Smooth muscle cell of the brain vasculature (primary cell): ENCODE measurements around the gene VIL1.

Experiments
- DNase-seq: peaks from one replicate; pipeline ENCODE4 v3.0.0-alpha.2; 2012; ENCODE audit warnings: low read depth, low spot score

Gene VIL1

GRCh38 chr2:218438596-218438995 is 19.7 kb downstream of the VIL1 start:
- DNase-seq: no peak

GRCh38 chr2:218444692-218445357 is 25.9 kb downstream of the VIL1 start:
- no peak for DNase-seq

- DNase-seq: no peak
Measured at GRCh38 chr2:218445602-218446001, 26.7 kb downstream of the VIL1 start.

GRCh38 chr2:218446547-218446946 is 27.6 kb downstream of the VIL1 start:
- DNase-seq: no peak

- no peak for DNase-seq
Measured at GRCh38 chr2:218447072-218447471, 28.1 kb downstream of the VIL1 start.

GRCh38 chr2:218448934-218449333 is 30.0 kb downstream of the VIL1 start:
- no peak for DNase-seq

GRCh38 chr2:218452079-218452478 is 33.2 kb downstream of the VIL1 start:
- no peak for DNase-seq

- no peak for DNase-seq
Measured at GRCh38 chr2:218456849-218457248, 37.9 kb downstream of the VIL1 start.

GRCh38 chr2:218458598-218458997 is 39.7 kb downstream of the VIL1 start:
- no peak for DNase-seq

GRCh38 chr2:218465987-218466633 is 47.2 kb downstream of the VIL1 start:
- no peak for DNase-seq

GRCh38 chr2:218470448-218470847 is 51.5 kb downstream of the VIL1 start:
- no peak for DNase-seq

GRCh38 chr2:218471036-218471435 is 52.1 kb downstream of the VIL1 start:
- DNase-seq: no peak

GRCh38 chr2:218471982-218472381 is 53.1 kb downstream of the VIL1 start:
- DNase-seq: no peak

- no peak for DNase-seq
Measured at GRCh38 chr2:218472988-218473387, 54.1 kb downstream of the VIL1 start.

GRCh38 chr2:218474527-218474926 is 55.6 kb downstream of the VIL1 start:
- no peak for DNase-seq

- no peak for DNase-seq
Measured at GRCh38 chr2:218476676-218477075, 57.8 kb downstream of the VIL1 start.

- DNase-seq: no peak
Measured at GRCh38 chr2:218477247-218477646, 58.3 kb downstream of the VIL1 start.

- DNase-seq: no peak
Measured at GRCh38 chr2:218478544-218478943, 59.6 kb downstream of the VIL1 start.

GRCh38 chr2:218479595-218479994 is 60.7 kb downstream of the VIL1 start:
- DNase-seq: no peak

- DNase-seq: no peak
Measured at GRCh38 chr2:218482651-218483050, 63.7 kb downstream of the VIL1 start.

- DNase-seq: no peak
Measured at GRCh38 chr2:218485986-218486667, 67.2 kb downstream of the VIL1 start.

GRCh38 chr2:218500501-218501060 is 81.7 kb downstream of the VIL1 start:
- no peak for DNase-seq

- no peak for DNase-seq
Measured at GRCh38 chr2:218501665-218502064, 82.7 kb downstream of the VIL1 start.
